GM21367 (cell line): Measurements from ENCODE around the gene ZRANB3.

Experiments
- ATAC-seq: cut with Tn5 transposase; IDR thresholded peaks from one replicate; pipeline ENCODE4 v1.9.1; 2021; ENCODE audit not compliant: unreplicated experiment

ZRANB3 gene

GRCh38 chr2:135183822-135184221, 347.2 kb downstream of the ZRANB3 start:
- no peak for ATAC-seq

GRCh38 chr2:135182601-135183000, 348.4 kb downstream of the ZRANB3 start:
- ATAC-seq, result no peak

GRCh38 chr2:135182190-135182589, 348.8 kb downstream of the ZRANB3 start:
- no peak for ATAC-seq

DNA sequence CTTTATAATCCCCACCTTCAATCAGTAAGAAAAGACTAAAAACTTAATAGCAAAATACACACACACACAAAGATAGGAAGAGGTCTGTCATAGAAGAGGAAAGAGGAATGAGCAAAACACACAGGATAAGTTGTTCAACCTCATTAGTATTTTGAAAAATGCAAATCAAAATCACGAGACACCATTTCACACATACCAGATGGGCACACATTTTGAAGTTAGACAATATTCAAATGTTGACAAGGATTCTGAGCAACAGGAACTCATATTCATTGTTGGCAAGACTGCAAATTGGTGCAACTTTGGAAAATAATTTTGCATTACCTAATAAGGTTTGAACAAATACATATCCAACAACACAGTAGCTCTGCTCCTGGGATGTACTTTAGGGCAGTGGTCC, 351.3 kb downstream of the ZRANB3 start:
- no peak for ATAC-seq

- ATAC-seq, result no peak
Observed at GRCh38 chr2:135175177-135175576, 355.8 kb downstream of the ZRANB3 start.

GRCh38 chr2:135174810-135175093, 356.3 kb downstream of the ZRANB3 start:
- no peak for ATAC-seq

GRCh38 chr2:135174049-135174809, 356.8 kb downstream of the ZRANB3 start:
- no peak for ATAC-seq

DNA sequence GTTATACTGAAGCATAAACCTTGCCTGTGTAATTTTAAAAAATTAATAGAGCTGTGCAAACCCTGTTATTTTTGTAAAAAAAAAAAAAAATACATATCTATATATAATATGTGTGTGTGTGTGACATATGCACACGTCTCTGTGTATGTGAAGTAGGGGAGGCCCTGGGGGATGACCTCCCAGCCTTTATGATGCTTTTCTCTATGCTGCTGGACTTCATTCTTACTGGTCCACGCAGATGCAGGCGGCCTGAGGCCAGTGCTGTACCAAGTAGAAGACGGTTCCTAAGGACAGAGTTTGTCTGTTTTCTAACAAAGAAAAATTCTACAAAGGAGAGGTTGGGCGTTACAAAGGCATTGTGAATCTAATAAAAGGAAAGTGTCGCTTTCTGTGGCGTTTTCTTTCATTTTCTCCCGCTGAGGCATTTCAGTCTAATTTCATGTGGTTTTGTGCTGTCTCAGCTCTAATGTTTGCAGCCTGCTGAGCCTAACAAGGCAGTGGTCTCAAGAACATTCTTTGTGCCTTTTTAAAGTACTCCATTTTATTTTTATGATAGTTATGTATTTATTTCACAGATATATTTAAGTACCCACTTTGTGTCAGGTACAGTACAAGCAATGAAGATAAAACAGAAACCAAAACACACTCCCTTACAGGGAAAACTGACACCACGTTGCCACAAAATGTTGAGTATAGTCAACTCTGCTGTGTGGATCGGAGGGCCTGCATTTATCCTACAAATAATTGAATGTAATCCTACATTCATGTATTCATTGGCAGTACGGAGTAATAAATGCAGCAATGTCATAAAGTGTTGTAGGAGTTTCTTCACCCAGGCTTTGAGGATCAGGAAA, 360.9 kb downstream of the ZRANB3 start:
- no peak for ATAC-seq

DNA sequence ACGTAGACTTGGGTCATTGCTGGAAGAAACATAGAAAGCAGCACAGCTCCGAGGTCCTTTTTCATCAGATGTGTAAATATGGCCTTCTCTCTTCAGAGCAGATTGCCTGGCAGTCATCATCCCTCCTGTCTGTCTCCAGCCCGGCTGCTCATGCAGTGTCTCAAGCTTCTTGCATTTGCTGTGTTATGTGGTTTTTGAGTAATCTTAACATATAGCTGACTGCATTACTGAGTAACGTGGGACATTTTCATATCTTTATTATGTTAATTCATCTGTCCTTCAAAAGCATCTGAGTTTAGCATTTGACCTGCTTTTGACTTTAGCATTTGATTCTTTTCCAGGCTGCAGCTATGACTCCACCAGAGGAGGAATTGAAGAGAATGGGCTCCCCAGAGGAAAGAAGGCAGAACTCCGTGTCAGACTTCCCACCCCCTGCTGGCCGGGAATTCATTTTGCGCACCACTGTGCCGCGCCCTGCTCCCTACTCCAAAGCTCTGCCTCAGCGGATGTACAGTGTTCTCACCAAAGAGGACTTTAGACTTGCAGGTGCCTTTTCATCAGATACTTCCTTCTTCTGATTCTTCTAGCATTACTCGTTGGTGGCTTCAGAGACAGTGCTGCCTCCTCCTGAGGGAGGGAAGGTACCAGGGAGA, 362.7 kb downstream of the ZRANB3 start:
- no peak for ATAC-seq

- ATAC-seq, result no peak
Observed at GRCh38 chr2:135167273-135167672, 363.7 kb downstream of the ZRANB3 start.

- no peak for ATAC-seq
Observed at GRCh38 chr2:135164431-135164830, 366.6 kb downstream of the ZRANB3 start.

DNA sequence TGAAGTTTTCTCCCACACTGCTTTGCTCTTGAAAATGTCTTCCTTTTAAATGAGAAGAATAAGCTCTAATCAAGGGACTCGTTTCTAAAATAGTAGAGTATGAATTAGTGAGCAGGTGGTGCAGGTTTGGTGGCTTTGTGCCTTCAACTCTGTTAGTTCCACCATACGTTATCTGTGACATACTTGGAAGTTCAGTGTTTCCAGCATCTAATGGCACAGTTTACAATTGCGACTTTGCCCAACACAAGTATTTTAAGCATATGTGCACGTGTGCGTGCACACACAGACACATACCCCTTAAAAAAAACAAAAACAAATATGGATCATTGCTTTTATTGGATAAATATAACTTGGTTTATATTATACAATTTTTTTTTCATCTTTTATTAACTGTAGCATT, 367.1 kb downstream of the ZRANB3 start:
- ATAC-seq, result no peak

DNA sequence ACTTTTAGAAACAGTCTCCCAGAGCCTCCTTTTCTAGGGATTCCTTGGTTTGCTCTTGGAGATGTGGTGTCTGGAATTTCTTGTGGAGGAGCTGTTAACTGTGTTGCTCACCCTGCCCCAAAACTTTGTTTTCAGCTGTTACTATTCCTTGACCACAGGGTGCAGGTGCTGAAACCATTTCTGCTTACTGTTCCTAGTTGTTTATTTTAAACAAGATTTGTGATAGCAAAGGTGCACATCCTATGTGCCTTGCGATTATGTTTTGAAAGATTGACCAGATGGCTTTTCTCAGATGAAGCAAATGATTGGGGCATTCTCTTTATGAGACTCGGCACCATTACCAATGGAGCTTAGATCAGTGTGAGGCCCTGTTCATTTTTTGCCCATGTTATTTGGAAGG, 367.7 kb downstream of the ZRANB3 start:
- ATAC-seq, result no peak

DNA sequence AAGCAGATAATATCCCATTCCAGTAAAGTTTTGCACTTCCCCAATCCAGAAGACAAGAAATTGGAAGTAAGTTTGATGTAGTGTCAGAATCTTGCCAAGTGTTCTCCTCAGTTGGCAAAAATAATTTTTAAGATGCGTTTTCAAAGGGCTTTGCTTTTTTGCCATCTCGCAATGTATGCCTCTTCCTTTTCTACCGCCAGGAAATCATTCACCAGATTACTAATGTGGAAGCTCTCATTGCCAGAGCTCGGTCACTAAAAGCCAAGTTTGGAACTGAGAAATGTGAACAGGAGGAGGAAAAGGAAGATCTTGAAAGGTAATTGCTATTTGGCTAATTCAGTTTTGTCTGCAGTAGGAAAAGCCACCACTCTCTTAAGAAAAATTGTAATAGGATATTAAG, 368.2 kb downstream of the ZRANB3 start:
- no peak for ATAC-seq

DNA sequence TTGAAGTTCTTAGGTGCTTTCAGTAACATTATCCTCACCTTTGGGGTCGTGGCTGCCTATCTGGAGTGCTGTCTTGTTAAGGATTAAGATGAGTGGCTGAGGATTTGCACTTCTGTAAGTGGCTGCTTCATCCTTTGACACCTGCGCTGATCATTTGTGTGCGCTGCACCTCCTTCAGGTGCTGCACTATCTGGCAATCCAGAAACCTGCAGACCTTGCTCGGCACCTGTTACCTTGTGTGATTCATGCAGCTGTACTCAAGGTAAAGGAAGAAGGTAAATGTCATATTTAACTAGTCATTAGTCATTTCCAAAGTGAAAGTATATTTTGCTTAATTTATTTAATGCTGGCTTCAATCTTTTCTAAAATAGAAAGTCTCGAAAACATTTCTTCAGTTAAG, 368.6 kb downstream of the ZRANB3 start:
- ATAC-seq, result no peak

DNA sequence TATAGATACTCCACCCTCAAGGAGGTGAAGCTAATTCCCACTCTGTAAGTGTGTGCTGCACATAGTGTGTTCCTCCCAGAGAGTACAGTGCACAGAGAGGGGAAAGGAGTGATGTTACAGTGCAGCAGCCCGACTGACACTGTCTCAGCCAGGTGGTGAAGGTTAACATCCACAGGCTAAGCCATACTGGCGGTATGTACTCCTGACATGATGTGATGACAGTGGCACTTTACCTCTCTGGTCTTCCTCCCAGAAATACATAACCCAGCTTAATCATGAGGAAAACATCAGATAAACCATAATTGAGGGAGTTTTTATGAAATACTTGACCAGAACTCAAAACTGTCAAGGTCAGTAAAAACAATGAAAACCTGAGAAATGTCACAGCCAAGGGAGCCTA, 371.8 kb downstream of the ZRANB3 start:
- ATAC-seq, result no peak

- no peak for ATAC-seq
Observed at GRCh38 chr2:135157856-135158255, 373.2 kb downstream of the ZRANB3 start.

DNA sequence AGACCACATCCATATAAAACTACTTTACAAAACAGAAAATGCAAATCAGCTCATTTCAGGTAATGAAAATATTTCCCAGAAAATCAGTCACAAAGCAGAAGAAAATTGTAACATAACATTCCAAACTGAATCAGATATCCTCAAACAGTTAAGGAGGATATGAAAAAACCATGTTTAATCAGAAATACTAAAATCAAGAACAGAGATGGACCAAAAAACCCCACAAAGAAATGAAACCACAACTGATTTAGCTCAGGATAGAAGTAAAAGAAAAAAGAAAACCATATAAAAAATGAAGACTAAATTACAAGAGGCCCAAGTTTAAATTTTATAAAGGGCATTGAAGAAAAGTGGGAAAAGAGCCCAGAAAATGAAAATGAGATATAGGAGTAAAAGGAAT, 376.1 kb downstream of the ZRANB3 start:
- ATAC-seq, result no peak

GRCh38 chr2:135152361-135152760, 378.7 kb downstream of the ZRANB3 start:
- ATAC-seq, result no peak

GRCh38 chr2:135151615-135152014, 379.4 kb downstream of the ZRANB3 start:
- no peak for ATAC-seq

- ATAC-seq, result no peak
Observed at GRCh38 chr2:135150725-135151124, 380.3 kb downstream of the ZRANB3 start.

- ATAC-seq, result no peak
Observed at GRCh38 chr2:135149251-135149650, 381.8 kb downstream of the ZRANB3 start.
